Measurements from ENCODE around the gene ADGRV1.

DNA sequence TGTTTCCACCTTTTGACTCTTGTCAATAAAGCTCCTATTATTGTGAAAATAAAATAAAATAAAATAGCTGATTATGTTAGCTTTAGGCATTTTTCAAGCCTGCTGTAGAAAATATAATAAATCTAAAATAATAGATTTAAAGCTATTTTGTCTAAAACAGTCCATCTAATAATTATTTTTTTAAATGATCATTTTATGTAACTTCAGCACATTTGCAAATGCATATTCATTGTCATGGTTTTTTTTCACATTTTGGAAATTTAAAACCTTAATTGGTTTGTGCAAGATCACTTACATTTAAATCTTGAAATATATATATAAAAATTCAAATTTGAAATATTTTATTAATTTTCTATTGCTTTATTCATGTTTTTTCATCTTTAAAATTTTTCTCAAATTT, 159.8 kb downstream of the ADGRV1 start:
- TF ChIP-seq, protein P1, sequence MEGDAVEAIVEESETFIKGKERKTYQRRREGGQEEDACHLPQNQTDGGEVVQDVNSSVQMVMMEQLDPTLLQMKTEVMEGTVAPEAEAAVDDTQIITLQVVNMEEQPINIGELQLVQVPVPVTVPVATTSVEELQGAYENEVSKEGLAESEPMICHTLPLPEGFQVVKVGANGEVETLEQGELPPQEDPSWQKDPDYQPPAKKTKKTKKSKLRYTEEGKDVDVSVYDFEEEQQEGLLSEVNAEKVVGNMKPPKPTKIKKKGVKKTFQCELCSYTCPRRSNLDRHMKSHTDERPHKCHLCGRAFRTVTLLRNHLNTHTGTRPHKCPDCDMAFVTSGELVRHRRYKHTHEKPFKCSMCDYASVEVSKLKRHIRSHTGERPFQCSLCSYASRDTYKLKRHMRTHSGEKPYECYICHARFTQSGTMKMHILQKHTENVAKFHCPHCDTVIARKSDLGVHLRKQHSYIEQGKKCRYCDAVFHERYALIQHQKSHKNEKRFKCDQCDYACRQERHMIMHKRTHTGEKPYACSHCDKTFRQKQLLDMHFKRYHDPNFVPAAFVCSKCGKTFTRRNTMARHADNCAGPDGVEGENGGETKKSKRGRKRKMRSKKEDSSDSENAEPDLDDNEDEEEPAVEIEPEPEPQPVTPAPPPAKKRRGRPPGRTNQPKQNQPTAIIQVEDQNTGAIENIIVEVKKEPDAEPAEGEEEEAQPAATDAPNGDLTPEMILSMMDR (IDR thresholded peaks at IDR 0.05): no peak
- TF ChIP-seq POLR2AphosphoS5 (IDR thresholded peaks at IDR 0.05) (no peak), POLR2A (IDR thresholded peaks at IDR 0.05) (no peak), EP300 (IDR thresholded peaks at IDR 0.05; ENCODE audit: low read depth) (no peak)
